ENCODE data around the gene ZNF835. TPM values are rescaled to one million over a fixed set of nuclear protein-coding genes. Genes with fewer than 3 reads are reported as not detected.

Gene ZNF835
- total and polyA plus RNA-seq, 10 donors, result 0.70 to 6.8 (median 3.7) TPM

DNA sequence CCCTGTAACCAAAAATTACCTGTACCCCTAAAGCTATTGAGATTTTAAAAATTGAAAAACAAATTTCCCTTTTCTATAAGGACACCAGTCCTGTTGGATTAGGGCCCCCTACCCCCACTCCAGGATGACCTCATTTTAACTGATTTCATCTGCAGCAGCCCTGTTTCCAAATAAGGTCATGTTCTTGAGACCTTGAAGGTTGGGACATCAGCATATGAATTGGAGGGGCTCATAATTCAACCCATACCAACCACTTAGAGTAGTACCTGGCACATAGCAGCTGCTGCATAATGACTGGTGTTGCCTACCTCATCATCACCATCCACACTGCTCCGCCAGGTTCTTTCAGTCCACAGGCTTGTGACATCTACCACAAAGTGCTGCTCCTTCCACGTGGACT, 58.8 kb downstream of the ZNF835 start:
- no peaks in the 10 kb centered on the region for H3K4me1 ChIP-seq
- 89 to 100% (median 95%) methylated on average over 2 of the region's 2 CpGs for WGBS, 5 donors
- H3K27ac ChIP-seq, result no peak overlapping the region
- H3K4me3 ChIP-seq, result no peak overlapping the region
- intact Hi-C loops (cut with DNase I; ENCODE audit: low total_unique reads), result no loop called here
- H3K36me3 ChIP-seq, result peaks cover 0 to 100% (median 30%) of the 10 kb centered on the region in 6 donors
- peaks cover 9 to 100% (median 96%) of the 10 kb centered on the region in 8 donors for H3K9me3 ChIP-seq
- H3K27me3 ChIP-seq (replicated peaks in 1 of 7), result no peaks in the 10 kb centered on the region
- no peak for DNase-seq
- TF ChIP-seq POLR2A (IDR thresholded peaks at IDR 0.05), result no peak
- no peak for TF ChIP-seq POLR2AphosphoS5 (IDR thresholded peaks at IDR 0.05)
- TF ChIP-seq, protein P1, sequence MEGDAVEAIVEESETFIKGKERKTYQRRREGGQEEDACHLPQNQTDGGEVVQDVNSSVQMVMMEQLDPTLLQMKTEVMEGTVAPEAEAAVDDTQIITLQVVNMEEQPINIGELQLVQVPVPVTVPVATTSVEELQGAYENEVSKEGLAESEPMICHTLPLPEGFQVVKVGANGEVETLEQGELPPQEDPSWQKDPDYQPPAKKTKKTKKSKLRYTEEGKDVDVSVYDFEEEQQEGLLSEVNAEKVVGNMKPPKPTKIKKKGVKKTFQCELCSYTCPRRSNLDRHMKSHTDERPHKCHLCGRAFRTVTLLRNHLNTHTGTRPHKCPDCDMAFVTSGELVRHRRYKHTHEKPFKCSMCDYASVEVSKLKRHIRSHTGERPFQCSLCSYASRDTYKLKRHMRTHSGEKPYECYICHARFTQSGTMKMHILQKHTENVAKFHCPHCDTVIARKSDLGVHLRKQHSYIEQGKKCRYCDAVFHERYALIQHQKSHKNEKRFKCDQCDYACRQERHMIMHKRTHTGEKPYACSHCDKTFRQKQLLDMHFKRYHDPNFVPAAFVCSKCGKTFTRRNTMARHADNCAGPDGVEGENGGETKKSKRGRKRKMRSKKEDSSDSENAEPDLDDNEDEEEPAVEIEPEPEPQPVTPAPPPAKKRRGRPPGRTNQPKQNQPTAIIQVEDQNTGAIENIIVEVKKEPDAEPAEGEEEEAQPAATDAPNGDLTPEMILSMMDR (IDR thresholded peaks at IDR 0.05 in 8 of 11, conservative IDR thresholded peaks at IDR 0.05 in 3 of 11), result no peak

Other genes with a start within 250 kb of the ZNF835 start
- gene ZNF667, start 194.4 kb downstream of the ZNF835 start, total RNA-seq, result 1 to 10 TPM; 2.2 to 6.6 (median 3.3) TPM
- gene ZNF667, start 194.4 kb downstream of the ZNF835 start, polyA plus RNA-seq, result 1 to 10 TPM; 1.4 to 2.6 (median 1.9) TPM
- gene ZNF471, start 163.9 kb downstream of the ZNF835 start, total RNA-seq, result 1 to 10 TPM; 1.3 to 9.0 (median 3.3) TPM
- 1 to 10 TPM in 2 of 3 donors, under 1 TPM in 1; 0.97 to 1.4 (median 1.0) TPM for gene ZNF471, start 163.9 kb downstream of the ZNF835 start, polyA plus RNA-seq
- gene ZFP28, start 132.8 kb downstream of the ZNF835 start, total RNA-seq, result 1 to 10 TPM; 4.7 to 8.1 (median 5.5) TPM
- gene ZFP28, start 132.8 kb downstream of the ZNF835 start, polyA plus RNA-seq, result 1 to 10 TPM; 2.0 to 2.7 (median 2.6) TPM
- 1 to 10 TPM; 2.6 to 6.1 (median 3.9) TPM for gene ZNF470, start 104.3 kb downstream of the ZNF835 start, total RNA-seq
- 1 to 10 TPM; 2.5 to 3.7 (median 2.7) TPM for gene ZNF470, start 104.3 kb downstream of the ZNF835 start, polyA plus RNA-seq
- gene ZNF71, start 76.5 kb downstream of the ZNF835 start, total RNA-seq, result 1 to 10 TPM; 5.8 to 9.8 (median 7.2) TPM
- gene ZNF71, start 76.5 kb downstream of the ZNF835 start, polyA plus RNA-seq, result 1 to 10 TPM; 2.0 to 3.9 (median 2.8) TPM
- gene SMIM17, start 28.6 kb downstream of the ZNF835 start, total RNA-seq, result under 1 TPM in 4 of 7 donors, not detected in 3; 0.27 to 0.67 (median 0.39) TPM
- gene SMIM17, start 28.6 kb downstream of the ZNF835 start, polyA plus RNA-seq, result not detected
- gene PEG3, start 169.0 kb upstream of the ZNF835 start, total RNA-seq, result 10 to 100 TPM in 1 of 7 donors, 1 to 10 TPM in 6; 1.1 to 11.3 (median 4.1) TPM
- under 1 TPM; 0.20 to 0.29 (median 0.27) TPM for gene PEG3, start 169.0 kb upstream of the ZNF835 start, polyA plus RNA-seq
- under 1 TPM in 1 of 7 donors, not detected in 6; 0.73 TPM for gene ZIM2, start 169.0 kb upstream of the ZNF835 start, total RNA-seq
- not detected for gene ZIM2, start 169.0 kb upstream of the ZNF835 start, polyA plus RNA-seq